CD4-positive, alpha-beta T cell treated with Interleukin-15 for 1 hour (primary cell): ENCODE data around the gene PFDN2.
A peak's percentile ranks its signal among the peaks of the same experiment; 100 is the strongest.

ENCODE experiments used
- DNase-seq: peaks from one replicate; pipeline ENCODE4 v3.0.0-alpha.2; 2020

PFDN2 gene

DNA sequence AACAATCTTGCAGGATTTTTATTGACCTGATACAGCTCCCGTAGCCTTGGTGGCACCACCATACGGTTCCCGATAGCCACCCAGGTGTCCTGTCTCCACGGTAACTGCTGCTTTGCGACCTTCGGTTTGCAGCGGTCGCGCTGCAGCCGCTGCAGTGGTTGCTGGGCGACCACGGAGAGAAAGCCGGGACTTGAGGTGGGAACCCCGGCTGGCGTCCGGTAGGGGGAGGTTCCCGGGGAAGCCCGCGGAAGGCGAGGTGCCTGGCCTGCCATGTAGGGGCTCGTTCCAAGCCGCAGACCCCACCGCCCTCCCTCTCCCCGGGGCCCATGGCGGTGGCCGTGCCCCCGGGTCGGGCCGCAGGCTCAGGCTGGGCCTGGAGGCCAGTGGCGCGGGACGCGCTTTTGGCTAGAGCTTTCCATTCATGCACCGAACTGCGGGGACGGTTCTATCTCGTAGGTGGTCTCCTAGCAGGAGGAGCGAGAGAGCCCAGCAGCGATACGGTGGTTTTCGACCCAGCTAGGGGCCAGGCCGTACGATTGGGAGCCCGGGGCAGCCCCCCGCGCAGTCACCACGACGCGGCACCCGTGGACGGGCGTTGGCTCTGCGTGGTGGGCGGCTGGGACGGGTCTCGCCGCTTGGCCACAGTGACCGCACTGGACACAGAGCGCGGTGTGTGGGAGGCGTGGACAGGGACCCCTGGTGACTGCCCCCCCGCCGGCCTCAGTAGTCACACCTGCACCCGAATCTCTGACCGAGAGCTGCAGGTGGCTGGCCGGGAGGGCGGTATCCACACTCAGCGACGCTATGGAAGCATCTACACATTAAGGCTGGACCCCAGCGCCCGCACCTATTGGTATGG, 19.4 kb downstream of the PFDN2 start, which contains the start of gene KLHDC9:
Gene KLHDC9 (plus strand): TSS at position 152 of the 859 bp plus-strand sequence. CDS start 175 bp downstream, at position 327.
- DNase-seq, result peak; percentile 79

DNA sequence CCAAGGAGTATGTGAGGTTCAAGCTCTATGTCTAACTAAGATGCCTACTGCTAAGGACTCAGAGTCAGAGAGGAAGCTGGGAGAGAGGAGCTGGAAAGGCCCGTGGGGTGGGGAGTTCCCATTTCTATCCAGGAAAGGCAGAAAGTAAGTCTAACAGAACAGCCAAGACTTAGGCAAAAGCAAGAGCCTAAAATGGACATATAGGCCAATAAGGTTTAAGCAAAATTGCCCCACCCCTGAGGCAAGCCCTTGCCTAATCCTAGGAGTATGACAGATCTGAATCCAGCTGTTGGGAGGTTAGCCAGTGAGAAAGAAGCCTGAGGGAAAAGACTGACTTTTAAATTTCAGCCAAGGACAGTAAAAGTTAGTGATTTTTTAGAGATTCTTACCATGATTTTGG, 21.3 kb downstream of the PFDN2 start:
- DNase-seq, result peak; percentile 29

DNA sequence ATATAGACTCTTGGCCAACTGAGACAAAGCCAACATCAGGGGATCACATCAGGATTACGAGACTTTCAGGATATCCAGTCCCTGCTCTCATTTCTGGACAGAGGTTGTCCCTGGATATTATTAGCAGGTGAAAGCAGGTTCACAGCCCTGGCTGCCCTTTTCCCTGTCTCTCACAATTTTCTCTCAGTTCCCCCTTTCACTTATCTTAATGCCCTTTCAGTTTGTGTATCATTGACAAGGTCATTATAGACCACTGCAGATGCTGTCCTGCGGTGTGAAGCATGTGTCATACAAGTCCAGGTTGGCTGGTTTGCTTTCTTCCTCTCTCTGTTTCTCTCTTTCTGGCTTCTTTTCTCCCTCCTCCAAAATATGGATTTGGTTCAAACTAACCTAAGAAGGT, 21.8 kb downstream of the PFDN2 start:
- no peak for DNase-seq

DNA sequence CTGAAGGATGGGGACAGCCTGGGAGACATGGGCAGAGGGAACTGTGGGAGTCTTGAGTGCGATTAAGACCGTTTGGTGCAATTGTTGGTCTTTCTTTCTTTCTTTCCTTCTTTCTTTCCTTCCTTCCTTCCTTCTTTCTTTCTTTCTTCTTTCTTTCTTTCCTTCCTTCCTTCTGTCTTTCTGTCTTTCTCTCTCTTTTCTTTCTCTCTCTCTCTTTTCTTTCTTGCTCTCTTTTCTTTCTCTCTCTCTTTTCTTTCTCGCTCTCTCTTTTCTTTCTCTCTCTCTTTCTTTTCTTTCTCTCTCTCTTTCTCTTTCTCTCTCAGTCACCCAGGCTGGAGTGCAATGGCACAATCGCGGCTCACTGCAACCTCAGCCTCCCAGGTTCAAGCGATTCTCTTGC, 22.6 kb downstream of the PFDN2 start:
- no peak for DNase-seq

DNA sequence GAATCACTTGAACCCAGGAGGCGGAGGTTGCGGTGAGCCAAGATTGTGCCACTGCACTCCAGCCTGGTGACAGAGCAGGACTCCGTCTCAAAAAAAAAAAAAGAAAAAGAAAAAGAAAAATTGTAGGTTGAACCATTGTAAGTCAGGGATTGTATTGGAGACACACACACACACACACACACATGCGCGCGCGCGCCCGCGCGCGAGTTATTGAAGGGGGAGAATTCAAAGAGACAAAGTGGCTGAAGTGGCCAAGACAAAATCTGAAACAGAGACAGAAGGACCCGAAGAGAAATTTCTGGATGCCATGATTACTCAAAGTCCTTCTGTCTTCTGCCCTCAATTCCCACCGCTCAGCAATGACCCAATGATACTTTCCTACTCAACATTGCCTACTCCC, 23.4 kb downstream of the PFDN2 start:
- DNase-seq, result no peak

DNA sequence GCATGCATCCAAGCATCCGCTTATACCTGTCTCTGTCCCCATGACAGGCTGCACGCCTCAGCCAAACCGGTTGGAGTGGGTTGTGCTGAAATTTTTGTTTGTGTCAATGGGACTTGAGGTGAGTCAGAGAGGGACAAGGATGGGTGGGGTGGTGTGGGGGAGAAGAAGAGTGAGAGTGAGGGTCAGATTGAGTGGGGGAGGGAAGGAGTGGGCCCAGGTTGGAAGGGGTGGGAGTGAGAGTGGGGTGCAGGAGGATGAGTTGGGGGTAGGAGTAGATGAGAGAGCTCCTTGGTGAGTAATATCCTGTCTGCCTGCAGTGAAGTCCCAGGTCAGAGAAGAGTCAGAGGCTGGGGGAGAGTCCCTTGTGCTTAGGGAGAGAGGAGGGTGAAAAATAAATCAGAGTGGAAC, 25.2 kb downstream of the PFDN2 start:
- no peak for DNase-seq

DNA sequence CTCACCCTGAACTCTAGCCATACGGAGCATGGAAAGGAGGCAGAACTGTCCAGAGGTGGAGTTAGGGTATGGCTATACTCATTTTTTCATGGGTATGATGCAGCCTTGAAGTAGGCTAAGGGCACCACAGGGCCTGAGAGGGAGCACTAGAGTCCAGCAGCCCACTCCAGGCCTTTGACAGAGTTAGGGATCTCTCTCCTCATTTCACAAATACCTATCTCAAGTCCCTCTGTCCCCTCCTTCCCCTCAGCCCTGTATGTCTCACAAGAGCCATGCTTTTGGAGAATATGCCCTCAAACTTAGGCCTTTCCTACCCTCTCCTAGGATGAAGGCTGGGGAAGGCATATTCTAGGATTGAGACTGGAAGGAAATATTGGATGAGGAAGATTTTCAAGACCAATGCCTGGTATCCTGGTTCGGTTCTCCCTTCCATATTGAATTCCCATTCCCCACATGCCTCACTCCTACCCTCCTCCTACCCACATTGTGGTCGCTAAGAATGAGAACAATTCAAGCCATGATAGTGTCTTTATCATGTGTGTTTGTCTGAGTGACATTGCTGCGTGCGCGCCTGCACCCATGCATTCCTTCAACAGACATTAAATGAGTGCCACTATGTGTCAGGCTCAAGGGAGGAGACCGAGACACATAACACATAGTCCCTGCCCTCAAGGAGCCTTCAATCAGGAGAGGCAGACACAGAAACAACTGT, 25.9 kb downstream of the PFDN2 start:
- no peak for DNase-seq

DNA sequence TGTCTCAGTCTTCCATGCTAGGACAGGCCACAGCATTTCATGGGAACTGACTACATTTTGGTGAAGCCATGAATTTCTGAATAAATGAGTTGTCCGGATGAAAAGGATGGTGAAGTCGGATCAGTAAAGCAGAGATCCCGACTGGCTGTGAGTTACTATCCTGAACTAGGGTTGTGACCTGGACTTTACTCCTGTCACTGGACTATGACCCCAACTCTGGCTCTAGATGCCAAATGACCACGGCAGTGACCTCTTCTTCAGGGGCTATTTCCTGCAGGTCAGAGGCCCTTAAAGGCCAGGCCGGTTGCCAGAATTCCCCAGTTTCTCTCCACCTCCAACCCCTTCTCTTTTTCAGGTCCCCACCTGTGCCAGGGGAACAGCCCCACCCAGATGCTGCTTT, 26.7 kb downstream of the PFDN2 start:
- no peak for DNase-seq

DNA sequence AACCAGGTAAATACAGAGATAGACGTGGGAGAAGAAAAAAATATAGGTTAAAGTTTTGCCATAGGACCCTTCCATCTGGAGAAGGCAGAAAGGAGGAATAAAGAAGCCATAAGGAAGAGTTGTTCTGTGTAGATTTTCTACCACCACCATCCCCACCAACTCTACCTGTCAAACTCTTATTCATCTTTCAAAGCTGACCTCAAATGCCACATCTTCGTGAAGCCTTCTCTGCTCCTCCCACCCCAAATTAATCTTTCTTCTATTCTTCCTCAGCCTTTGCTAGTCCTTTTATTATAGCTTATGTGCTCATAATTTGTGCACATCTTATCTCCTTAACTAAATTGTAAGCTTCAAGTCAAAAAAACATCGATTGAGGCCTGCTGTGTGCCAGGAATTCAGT, 27.2 kb downstream of the PFDN2 start:
- DNase-seq, result no peak

DNA sequence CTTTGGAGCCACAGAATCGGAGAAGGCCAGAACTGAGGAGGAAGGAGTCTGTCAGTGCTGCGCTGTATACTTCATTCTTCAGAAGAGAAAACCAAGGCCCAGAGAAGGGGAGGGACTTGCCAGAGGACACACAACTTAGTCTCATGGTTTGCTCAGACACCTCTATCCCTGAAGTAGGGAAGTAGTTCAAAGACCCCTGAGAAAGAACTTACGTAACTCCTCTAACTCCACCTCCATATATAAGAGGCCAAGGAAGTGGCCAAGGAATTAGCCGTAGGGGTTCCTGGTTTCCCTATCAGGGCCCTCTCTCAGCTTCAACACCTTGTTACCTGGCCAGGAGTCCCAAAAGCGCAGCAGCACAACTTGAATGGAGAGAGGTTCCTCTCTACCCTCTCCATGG, 27.9 kb downstream of the PFDN2 start:
- no peak for DNase-seq

DNA sequence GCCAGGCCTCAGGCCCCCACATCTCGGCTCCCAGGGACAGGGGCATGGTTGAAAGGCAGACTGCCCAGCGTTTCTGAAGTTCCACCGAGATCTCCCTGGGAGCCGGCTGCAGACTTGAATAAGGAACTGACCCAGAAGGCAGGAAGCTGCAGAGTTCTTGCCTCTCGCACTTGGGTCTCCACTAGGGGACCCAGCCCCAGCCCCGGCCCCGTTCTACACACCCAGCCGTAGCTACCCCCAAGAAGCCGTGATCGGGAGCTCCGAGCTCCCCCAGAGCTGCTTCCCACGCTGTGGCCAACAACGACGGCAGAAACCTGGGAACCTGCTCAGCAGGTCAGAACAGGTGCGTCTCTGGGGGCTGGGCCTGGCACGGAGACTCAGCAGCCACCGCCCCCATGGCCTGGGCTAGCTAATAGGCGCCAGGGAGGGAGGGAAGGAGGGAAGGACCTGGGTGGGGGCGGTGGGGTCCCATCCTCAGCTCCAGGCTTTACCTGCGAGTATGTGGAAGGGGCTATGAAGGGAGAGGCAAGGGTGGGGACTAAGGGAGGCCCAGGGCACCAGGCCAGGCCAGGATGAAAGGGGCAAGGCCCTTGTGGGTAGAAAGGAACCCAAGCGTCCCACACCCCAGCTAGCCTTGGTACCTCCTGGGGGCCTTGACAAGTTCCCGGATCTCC, 28.4 kb downstream of the PFDN2 start, which contains the start of gene NECTIN4:
Gene NECTIN4 (minus strand): TSS at position 308 of the 674 bp plus-strand sequence. CDS start 262 bp downstream, at position 46.
- DNase-seq, result no peak

DNA sequence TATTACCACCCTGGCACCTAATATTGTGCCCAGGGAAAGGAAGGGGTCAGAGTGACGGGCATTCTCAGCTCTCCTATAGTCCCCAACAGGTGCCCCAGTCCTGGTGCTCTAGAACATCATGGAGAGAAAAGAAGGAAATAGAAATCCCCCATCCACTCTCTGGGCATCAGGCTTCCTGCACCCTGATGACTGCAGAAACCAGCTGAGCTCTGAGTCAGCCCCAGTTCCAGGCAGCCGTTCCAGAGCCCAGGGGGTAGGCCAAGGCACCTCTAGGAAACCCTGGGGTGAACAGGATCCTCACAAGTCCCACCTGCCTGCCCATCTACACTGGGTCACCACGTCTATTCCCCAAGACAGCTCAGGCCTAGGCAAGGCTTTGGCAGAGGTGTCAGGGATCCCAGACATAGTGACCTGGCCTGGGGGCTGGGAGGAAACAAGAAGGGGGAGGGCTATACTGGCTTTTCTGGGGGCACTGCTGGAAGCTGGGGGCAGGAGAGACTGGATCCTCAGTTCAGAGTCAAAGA, 29.2 kb downstream of the PFDN2 start:
- DNase-seq, result no peak

DNA sequence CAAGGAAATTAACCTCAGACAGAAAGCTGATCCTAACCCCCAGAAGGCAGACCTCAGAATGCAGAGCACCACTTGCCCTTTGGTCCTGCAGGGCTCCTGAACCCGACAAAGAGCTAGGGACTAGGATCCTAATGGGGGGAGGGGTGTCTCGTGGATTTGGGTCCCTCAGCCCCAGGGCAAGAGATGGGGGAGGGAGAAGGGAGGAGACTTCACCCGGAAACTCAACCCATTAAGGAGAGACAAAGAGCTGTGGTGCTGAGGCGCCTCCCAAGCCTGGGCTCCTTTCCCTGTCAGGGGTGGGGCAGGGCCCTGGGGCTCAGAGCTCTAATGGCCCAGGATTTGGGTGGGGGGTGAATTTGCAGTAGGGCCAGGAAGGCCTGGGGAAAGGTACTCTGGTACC, 31.4 kb downstream of the PFDN2 start:
- no peak for DNase-seq

DNA sequence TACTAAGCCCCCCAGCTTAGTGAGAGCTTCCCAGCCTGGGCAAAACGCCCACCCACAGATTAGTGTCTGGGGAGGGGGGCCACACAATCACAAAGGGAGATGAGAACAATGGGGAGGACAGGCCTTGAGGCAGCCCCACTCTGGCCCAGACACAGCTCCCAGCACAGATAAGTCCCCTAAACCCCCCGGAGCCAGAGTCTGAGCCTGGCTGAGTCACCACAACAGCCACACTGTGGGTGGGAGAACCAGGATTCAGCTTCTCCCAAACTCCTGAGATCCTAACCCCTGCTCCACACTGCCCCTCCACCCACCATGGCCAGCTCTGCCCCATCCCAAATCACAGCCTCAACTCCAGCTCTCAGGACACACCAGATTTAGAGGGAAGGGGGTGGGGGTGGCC, 32.7 kb downstream of the PFDN2 start:
- no peak for DNase-seq

DNA sequence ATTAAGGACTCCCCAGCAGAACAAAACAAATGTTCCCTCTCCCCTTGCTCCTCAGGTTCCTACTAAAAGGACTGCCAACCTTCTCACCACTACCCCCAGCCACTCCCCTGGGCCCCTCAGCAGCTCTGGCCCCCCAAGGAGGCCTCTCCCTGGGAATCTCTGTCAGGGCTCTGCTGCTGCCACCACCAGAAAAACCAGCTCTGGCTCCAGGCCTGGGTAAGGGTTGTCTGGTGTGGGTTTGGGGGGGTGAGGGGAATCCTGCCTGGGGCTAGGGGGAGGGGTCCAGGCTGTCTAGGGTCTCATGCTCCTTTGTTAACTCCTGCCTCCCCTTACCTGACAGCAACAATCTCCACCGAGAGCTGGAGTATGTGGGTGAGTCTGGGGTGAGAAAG, 33.2 kb downstream of the PFDN2 start:
- DNase-seq, result no peak

DNA sequence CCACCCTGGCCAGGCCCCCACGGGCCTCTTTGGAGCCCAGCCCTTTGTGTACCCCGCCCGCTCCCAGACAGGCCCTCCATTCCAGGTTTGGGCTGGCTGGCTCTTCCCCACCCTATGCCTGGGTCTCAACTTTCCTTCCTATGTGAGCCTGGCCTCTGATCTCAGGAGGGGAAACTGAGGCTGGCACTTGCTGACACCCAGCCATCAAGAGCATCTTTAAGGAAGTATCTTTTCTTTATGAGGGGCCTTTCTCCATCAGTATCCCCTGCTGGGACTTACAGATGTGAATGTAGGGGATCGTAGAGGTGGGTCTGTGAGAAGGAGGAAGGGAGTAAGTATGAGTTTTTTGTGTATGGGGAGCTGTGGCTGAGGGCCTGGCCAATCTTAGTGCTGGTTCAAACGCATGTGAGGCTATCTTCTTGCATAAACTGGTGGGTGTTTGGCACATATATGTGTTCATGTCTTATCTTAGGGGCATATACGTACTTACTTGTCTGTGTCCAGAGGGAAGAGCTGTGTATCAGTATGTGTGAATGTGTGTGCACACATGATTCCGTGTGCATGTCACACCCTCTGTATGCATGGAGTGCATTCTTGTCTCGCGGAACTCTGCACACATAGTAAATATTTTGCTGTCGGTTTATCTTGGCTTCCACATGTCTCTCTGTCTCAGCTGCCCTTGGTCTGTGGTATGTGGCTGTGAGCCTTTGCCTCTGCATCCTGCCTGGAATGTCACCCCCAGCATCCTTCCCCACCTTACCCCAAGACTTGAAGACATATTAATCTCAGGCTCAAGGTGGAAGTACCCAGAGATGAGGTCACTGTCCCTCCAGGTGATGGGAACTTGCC, 33.9 kb downstream of the PFDN2 start:
- DNase-seq, result no peak

DNA sequence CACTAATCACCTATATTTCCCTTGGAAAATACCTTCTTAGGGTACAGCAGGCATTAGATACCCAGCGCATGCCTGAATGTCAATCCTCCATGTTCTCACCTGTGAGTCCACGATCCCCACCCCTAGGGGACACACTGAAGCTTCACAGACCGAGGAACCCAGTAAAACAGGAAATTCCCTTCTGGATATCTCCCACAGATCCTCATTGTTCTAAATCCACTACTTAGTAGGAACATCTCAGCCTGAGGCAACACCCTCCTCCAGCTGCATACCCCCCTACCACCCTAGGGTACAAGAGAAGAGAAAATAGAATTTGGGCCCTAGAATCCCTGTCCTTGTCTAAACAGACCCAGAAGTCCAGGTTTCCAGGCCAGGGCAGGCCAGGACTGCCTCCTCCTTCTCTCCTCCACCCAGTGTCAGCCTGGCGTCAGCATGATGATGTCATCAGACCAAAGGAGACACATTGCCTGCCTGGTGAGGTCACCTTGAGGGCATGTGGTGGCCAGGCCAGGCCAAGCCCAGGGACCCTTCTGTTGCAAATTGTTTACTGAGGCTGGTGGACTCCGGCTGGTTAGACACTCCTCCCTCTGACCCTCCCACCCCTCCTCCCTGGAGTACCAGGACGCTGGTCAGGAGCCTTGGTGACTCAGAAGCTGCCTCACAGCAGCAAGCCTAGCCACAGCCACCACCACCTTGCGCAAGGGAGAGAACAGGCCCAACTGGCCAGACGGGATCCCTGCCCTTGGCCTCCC, 34.7 kb downstream of the PFDN2 start:
- peak; percentile 87 for DNase-seq

DNA sequence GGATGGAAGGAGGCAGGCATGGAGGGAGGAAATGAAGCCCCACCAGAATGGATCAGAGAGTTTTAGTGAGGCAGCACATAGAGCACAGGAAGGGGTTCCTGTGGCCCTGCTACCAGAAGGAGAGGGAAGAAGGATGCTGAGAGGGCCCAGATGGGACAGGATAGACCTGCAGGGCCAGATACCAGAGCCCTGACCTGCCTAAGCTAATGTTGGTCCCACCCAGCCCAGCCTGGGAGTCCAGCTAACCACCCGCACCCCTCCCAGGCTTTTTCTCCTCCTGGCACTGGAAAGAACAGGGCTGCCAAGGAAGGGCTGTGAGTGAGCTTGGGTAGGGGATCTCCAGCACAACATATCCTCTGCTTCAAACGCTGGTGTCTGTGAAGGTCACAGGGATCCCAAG, 35.4 kb downstream of the PFDN2 start:
- DNase-seq, result no peak

DNA sequence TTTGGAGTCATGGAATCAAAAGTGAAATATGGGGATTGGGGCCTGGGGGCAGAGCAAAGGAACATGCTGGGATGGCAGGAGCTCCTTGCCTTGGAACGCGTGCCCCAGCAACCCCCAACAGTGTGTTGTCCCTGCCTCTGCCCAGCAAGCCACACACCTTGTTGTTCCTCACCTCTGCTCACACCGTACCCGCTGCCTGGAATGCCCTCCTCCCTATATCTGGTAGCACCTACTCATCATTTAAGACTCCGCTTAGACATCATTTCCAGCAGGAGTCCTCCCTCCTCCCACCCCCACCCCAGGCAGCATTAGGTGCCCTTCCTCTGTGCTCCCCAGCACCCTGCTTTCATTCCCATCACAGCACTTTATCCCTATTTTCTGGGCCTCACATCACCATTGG, 36.3 kb downstream of the PFDN2 start:
- no peak for DNase-seq

DNA sequence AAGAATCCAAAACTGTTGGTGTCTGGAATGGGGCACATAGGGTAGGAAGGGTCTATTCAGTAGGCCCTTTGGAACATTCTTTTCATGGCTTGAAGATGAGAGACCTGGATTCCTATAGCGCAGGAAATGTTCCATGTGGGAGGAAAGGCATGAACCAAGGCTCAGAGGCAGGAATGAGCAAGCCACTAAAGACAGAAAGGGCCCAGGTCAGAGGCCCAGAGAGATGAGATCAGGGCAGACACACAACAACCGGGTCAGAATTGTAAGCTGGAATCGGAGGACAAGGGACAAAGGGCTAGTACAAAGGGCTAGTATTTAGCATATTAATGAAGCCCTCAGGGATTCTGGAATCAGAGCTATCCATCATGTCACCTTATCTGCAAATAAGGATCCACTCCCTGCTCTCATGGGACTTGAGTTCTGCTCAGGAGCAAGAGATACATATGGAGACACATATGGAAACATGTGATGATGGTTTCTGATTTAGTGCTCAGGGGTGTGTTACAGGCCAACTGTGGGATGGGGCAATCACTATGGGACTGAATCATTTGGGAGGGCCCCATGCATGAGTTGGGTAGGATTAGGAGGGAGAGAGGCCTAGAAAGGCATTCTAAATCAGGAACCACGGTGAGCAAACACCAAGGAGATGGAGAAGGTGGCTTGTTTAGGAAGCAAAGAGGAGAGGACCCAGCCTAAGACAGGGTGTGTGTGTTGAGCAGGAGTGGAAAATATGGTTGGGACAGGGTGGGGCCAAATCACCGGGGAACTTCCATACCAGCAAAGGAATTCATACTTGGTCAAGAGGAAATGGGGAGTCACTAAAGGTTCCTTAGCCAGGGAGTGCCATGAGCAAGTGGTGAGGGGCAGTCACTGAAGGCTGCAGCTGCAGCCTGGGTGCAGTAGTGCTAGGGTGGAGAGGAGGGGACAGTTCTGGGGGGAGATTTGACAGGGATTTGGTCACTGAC, 37.1 kb downstream of the PFDN2 start:
- no peak for DNase-seq
